GM23338 (cell line): ENCODE measurements around the gene TMEM86A.
"Not testable (repeated sequence)": the region's sequence is repeated elsewhere in the genome, so short reads cannot be mapped to it uniquely, and the experiment has no call there.

Experiments used
- EZH2 ChIP-seq: fragments of 200-600 bp; sonication (generic); IDR thresholded peaks from one replicate; pipeline ENCODE4 v1.8.0; 2017; ENCODE audit warnings: antibody characterized with exemption, mild to moderate bottlenecking, low read depth; ENCODE audit not compliant: unreplicated experiment
- JUNB ChIP-seq: IDR thresholded peaks from one replicate; pipeline ENCODE4 v1.6.1; 2016; ENCODE audit warnings: antibody characterized with exemption; ENCODE audit not compliant: unreplicated experiment
- TF ChIP-seq, protein P1 (sequence below), 2 experiments: fragments of 200-600 bp in 1 of 2; sonication (generic) in 1 of 2; conservative IDR thresholded peaks; 2 replicates each; pipeline versions ENCODE4 v1.5.1 to v1.6.1; 2016 to 2017; ENCODE audit warnings: antibody characterized with exemption in 2 of 2, low read depth in 2 of 2, mild to moderate bottlenecking in 2 of 2, moderate library complexity in 1 of 2
- TF ChIP-seq, protein P2 (sequence below): fragments of 250-450 bp; sonication (Bioruptor Pico); IDR thresholded peaks from 2 replicates; pipeline ENCODE4 v1.5.0; 2020; ENCODE audit warnings: mild to moderate bottlenecking, moderate library complexity
- TF ChIP-seq, protein P3 (sequence below): IDR thresholded peaks from 2 replicates; pipeline ENCODE4 v1.6.1; 2016; ENCODE audit warnings: antibody characterized with exemption

DNA sequence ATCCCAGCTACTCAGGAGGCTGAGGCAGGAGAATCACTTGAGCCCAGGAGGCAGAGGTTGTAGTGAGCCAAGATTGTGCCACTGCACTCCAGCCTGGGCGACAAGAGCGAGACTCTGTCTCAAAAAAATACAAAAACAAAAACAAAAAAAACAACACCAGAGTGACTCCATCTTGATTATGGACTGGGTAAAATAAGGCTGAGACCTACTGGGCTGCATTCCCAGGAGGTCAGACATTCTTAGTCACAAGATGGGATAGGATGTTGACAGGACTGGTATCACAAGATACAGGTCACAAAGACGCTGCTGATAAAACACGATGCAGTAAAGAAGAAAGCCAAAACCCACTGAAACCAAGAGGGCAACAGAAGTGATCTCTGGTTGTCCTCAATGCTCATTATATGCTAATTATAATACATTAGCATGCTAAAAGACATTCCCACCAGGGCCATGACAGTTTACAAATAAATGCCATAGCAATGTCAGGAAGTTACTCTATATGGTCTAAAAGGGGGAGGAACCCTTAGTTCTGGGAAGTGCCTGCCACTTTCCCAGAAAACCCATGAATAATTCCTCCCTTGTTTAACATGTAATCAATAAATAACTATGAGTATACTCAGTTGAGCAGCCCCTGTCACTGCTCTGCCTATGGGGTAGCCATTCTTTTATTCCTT lies 7.0 kb upstream of the TMEM86A start:
- TF ChIP-seq, protein P1, sequence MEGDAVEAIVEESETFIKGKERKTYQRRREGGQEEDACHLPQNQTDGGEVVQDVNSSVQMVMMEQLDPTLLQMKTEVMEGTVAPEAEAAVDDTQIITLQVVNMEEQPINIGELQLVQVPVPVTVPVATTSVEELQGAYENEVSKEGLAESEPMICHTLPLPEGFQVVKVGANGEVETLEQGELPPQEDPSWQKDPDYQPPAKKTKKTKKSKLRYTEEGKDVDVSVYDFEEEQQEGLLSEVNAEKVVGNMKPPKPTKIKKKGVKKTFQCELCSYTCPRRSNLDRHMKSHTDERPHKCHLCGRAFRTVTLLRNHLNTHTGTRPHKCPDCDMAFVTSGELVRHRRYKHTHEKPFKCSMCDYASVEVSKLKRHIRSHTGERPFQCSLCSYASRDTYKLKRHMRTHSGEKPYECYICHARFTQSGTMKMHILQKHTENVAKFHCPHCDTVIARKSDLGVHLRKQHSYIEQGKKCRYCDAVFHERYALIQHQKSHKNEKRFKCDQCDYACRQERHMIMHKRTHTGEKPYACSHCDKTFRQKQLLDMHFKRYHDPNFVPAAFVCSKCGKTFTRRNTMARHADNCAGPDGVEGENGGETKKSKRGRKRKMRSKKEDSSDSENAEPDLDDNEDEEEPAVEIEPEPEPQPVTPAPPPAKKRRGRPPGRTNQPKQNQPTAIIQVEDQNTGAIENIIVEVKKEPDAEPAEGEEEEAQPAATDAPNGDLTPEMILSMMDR (conservative IDR thresholded peaks at IDR 0.05; ENCODE audit: low read depth in 2 of 2), result not testable (repeated sequence)
- not testable (repeated sequence) for TF ChIP-seq EZH2, JUNB
- TF ChIP-seq, protein P2, sequence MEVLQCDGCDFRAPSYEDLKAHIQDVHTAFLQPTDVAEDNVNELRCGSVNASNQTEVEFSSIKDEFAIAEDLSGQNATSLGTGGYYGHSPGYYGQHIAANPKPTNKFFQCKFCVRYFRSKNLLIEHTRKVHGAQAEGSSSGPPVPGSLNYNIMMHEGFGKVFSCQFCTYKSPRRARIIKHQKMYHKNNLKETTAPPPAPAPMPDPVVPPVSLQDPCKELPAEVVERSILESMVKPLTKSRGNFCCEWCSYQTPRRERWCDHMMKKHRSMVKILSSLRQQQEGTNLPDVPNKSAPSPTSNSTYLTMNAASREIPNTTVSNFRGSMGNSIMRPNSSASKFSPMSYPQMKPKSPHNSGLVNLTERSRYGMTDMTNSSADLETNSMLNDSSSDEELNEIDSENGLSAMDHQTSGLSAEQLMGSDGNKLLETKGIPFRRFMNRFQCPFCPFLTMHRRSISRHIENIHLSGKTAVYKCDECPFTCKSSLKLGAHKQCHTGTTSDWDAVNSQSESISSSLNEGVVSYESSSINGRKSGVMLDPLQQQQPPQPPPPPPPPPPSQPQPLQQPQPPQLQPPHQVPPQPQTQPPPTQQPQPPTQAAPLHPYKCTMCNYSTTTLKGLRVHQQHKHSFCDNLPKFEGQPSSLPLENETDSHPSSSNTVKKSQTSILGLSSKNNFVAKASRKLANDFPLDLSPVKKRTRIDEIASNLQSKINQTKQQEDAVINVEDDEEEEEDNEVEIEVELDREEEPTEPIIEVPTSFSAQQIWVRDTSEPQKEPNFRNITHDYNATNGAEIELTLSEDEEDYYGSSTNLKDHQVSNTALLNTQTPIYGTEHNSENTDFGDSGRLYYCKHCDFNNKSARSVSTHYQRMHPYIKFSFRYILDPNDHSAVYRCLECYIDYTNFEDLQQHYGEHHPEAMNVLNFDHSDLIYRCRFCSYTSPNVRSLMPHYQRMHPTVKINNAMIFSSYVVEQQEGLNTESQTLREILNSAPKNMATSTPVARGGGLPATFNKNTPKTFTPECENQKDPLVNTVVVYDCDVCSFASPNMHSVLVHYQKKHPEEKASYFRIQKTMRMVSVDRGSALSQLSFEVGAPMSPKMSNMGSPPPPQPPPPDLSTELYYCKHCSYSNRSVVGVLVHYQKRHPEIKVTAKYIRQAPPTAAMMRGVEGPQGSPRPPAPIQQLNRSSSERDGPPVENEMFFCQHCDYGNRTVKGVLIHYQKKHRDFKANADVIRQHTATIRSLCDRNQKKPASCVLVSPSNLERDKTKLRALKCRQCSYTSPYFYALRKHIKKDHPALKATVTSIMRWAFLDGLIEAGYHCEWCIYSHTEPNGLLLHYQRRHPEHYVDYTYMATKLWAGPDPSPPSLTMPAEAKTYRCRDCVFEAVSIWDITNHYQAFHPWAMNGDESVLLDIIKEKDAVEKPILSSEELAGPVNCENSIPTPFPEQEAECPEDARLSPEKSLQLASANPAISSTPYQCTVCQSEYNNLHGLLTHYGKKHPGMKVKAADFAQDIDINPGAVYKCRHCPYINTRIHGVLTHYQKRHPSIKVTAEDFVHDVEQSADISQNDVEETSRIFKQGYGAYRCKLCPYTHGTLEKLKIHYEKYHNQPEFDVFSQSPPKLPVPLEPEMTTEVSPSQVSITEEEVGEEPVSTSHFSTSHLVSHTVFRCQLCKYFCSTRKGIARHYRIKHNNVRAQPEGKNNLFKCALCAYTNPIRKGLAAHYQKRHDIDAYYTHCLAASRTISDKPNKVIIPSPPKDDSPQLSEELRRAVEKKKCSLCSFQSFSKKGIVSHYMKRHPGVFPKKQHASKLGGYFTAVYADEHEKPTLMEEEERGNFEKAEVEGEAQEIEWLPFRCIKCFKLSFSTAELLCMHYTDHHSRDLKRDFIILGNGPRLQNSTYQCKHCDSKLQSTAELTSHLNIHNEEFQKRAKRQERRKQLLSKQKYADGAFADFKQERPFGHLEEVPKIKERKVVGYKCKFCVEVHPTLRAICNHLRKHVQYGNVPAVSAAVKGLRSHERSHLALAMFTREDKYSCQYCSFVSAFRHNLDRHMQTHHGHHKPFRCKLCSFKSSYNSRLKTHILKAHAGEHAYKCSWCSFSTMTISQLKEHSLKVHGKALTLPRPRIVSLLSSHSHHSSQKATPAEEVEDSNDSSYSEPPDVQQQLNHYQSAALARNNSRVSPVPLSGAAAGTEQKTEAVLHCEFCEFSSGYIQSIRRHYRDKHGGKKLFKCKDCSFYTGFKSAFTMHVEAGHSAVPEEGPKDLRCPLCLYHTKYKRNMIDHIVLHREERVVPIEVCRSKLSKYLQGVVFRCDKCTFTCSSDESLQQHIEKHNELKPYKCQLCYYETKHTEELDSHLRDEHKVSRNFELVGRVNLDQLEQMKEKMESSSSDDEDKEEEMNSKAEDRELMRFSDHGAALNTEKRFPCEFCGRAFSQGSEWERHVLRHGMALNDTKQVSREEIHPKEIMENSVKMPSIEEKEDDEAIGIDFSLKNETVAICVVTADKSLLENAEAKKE, result not testable (repeated sequence)
- TF ChIP-seq, protein P3, sequence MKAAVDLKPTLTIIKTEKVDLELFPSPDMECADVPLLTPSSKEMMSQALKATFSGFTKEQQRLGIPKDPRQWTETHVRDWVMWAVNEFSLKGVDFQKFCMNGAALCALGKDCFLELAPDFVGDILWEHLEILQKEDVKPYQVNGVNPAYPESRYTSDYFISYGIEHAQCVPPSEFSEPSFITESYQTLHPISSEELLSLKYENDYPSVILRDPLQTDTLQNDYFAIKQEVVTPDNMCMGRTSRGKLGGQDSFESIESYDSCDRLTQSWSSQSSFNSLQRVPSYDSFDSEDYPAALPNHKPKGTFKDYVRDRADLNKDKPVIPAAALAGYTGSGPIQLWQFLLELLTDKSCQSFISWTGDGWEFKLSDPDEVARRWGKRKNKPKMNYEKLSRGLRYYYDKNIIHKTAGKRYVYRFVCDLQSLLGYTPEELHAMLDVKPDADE, result not testable (repeated sequence)
